MG63 (cell line): ENCODE measurements around the gene VAPA. TPM values are rescaled to one million over a fixed set of nuclear protein-coding genes. Genes with fewer than 3 reads are reported as not detected.

Source experiments
- DNase-seq: peaks from one replicate; pipeline ENCODE4 v3.0.0-alpha.2; 2020
- H3K27me3 ChIP-seq: fragments of 250-450 bp; sonication (Bioruptor Pico); 2 replicates; pipeline ENCODE4 v1.5.1; 2020; ENCODE audit warnings: mild to moderate bottlenecking, moderate library complexity
- H3K36me3 ChIP-seq: fragments of 250-450 bp; sonication (Bioruptor Pico); 2 replicates; pipeline ENCODE4 v1.5.1; 2020; ENCODE audit warnings: mild to moderate bottlenecking, moderate library complexity
- H3K4me3 ChIP-seq: fragments of 250-450 bp; sonication (Bioruptor Pico); 2 replicates; pipeline ENCODE4 v1.5.1; 2020; ENCODE audit warnings: mild to moderate bottlenecking, moderate library complexity
- H3K9me3 ChIP-seq: fragments of 250-450 bp; sonication (Bioruptor Pico); 2 replicates; pipeline ENCODE4 v1.5.1; 2020; ENCODE audit warnings: mild to moderate bottlenecking, moderate library complexity
- total RNA-seq: library from RNA; depleted of rRNA; stranded (reverse); fragments of >200 nt; shearing (Covaris generic); gene quantifications from 2 replicates; pipeline ENCODE4 v1.2.3, GENCODE V29; 2014; ENCODE audit warnings: low replicate concordance

Gene VAPA
- total RNA-seq, 1 experiment from 2014 or later: 238 TPM

DNA sequence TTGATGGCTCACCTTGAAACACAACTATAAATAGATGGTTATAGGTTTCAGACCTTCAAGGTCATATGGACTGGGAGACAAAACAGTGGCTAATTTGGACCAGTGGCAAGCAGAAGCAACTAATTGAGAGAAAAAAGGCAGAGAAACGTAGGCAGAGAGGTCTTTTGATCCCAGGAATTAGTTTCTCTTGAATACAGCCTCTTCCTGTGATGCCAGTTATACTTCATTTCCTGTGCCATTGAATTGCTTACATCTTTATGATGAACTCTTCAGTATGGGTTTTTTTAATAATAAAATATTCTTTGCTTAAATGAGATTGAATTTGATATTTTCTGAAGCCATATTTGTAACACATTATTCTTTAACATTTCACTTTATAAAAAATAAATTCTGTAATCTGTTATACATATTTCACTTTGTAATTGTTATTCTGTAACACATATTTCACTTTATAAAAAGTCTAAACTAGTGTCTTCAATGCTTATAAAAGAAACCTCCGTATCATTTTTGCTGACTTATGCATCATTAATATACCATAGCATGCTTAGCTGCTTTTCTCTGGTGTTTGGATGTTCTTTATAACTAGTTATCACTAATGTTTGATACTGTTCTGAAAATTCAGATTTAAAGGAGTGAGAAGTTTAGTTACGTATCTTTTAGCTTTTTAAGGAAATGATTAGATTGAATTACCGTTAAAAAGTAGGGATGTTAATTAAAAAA lies 8.9 kb downstream of the VAPA start:
- no peaks in the 10 kb centered on the region for H3K27me3 ChIP-seq
- H3K36me3 ChIP-seq: no peaks in the 10 kb centered on the region; the same call in 1 of the 2 replicates
- DNase-seq: no peak
- H3K9me3 ChIP-seq: no peaks in the 10 kb centered on the region
- no peak overlapping the region for H3K4me3 ChIP-seq

DNA sequence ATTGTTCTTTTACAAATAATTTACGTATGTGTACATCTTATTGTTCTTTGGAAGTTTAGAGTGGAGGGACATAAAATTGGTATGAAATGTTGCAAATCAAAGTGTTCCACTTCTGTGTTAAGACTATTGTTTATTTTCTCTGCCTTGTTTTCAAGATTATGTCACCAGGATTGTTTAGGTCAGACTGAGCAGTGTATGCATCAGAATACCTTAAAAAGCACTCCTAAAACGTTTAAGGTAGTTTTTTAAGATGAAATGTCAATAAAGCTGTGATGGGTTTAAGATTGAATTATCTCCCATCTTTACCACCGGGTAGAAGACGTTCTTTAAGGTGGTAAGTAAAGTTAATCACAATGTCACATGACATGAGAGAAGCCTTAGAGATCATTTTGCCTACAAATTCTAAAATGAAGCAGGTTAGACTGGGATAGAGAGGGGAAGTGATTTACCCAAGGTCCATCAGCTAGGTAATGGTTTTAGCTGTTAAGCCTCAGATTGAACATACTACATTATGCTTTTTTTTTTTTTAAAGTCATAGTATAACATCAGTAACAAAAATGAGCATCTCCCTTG lies 10.6 kb downstream of the VAPA start:
- DNase-seq: no peak
- no peak overlapping the region for H3K4me3 ChIP-seq
- H3K9me3 ChIP-seq: no peaks in the 10 kb centered on the region
- no peaks in the 10 kb centered on the region for H3K27me3 ChIP-seq
- no peaks in the 10 kb centered on the region for H3K36me3 ChIP-seq

DNA sequence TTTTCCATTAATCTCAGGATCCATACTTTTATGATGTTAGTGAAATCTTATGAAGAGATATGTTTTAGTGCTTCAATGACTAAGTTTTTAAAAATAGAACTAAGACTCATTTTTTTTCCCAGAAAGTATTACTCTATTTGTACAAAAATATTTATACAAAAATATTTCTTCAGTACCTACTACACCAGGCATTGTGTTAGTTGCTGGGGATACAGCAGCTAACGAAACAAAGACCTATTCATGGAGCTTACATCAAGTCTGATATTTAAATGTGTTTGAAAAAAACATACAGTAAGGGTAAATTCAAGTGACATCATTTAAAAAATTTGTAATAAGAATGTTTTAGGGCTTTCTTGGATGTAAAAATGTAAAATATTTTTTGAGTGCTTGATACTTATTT lies 11.6 kb downstream of the VAPA start:
- Histone ChIP-seq H3K9me3 (no peaks in the 10 kb centered on the region), H3K27me3 (no peaks in the 10 kb centered on the region), H3K4me3 (no peak overlapping the region), H3K36me3 (no peaks in the 10 kb centered on the region)
- no peak for DNase-seq

DNA sequence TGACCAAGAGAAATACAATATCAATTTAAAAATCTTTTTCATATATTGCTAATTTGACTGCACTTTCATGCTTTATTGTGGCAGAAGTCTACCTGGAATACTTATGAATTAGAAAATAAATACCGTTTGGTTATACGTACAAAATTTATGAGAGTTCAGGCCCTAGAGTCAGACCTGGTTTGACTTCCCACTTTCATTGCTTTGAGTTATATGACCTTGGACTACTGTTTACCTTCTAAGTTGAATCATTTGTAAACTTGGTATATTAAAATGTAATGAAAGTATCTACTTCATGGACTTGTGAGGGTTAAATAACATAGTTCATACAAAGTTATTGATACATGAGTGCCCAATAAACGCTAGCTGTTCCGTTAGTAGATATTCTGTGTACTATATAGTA lies 12.0 kb downstream of the VAPA start:
- DNase-seq: no peak
- H3K9me3 ChIP-seq: no peaks in the 10 kb centered on the region
- no peaks in the 10 kb centered on the region for H3K36me3 ChIP-seq
- H3K27me3 ChIP-seq: no peaks in the 10 kb centered on the region
- H3K4me3 ChIP-seq: no peak overlapping the region

DNA sequence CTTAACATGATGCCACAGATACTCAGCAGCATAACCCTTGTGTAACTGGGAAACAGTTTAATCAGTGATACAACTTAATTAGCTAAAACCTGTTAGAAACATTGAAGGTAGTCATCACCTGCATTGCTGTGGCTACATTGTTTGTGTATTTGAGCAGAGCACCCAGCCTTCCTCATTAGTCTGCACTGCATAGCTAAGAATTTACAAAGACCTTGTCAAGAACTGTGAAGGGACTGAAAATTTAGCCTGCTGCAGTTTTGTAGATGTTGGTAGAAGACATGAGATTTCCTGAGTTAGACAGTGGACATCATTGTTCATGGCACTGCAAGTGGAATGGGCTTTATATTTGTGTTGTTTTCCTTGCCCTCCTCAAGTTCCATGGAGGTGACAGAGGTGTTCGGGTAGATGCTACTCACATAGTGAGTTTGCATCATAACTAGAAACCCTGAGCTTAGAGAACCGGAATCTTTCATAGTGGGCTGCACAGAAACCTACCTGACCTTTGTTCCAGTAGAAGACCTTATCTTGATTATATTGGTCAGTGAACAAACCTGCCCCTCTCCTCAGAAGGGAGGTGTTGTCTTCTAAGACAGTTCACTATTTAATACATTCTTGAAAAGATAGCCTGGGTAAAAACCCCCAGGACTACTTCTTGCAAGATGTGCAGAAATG lies 12.5 kb downstream of the VAPA start:
- Histone ChIP-seq H3K9me3 (no peaks in the 10 kb centered on the region), H3K36me3 (no peaks in the 10 kb centered on the region), H3K4me3 (no peak overlapping the region), H3K27me3 (no peaks in the 10 kb centered on the region)
- DNase-seq: no peak

DNA sequence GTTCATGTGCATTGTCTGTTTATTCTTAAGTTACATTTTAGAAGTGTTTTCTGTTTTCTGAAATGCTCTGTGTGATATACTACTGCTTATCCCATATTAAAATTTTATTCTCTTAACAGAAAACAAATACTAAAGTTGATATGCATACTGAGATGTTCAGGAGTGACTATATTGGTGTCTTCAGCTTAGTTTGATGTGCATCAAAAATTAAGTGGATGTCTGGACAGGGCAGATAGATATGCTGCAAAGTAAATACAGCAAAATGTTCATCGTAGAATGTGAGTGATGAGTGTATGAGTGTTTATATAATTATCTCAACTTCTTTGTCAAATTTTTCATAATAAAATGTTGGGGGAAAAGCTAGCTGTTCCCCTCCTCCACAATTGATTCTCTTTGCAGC lies 13.2 kb downstream of the VAPA start:
- Histone ChIP-seq H3K36me3 (peaks cover 3% of the 10 kb centered on the region), H3K27me3 (no peaks in the 10 kb centered on the region), H3K9me3 (no peaks in the 10 kb centered on the region), H3K4me3 (no peak overlapping the region)
- DNase-seq: no peak

DNA sequence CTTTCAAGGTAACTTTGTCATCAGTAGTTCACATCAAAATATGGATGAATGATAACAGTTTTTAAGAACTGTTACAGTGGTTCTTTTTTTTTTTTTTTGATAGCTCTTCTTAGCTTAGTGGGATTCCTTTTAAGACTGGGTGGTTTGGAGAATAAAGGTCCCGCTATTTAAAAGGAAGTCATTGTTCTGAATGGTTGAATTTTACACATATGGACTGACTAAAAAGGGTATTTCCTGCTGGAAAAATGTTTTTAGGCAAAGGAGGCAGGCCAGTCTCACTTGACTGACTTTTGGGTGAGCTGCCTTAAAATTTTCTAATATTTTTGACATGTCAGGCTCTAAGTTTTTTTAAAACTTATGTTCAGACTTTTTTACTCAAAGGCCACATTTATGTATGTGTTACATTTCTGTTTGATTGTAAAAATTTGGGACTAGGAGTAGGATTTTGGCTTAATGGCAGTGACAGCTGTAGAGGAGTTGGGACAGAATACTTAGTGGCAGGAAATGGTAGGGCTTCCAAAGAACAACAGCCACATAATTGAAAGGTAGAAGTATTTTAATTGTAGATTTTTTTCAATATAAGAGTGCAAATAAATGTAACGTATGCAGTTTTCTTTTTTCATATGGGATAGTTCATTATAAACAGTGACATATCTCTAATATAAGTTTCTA lies 13.7 kb downstream of the VAPA start:
- H3K27me3 ChIP-seq: no peaks in the 10 kb centered on the region
- H3K36me3 ChIP-seq: peaks cover 9% of the 10 kb centered on the region
- no peaks in the 10 kb centered on the region for H3K9me3 ChIP-seq
- H3K4me3 ChIP-seq: no peak overlapping the region
- no peak for DNase-seq

DNA sequence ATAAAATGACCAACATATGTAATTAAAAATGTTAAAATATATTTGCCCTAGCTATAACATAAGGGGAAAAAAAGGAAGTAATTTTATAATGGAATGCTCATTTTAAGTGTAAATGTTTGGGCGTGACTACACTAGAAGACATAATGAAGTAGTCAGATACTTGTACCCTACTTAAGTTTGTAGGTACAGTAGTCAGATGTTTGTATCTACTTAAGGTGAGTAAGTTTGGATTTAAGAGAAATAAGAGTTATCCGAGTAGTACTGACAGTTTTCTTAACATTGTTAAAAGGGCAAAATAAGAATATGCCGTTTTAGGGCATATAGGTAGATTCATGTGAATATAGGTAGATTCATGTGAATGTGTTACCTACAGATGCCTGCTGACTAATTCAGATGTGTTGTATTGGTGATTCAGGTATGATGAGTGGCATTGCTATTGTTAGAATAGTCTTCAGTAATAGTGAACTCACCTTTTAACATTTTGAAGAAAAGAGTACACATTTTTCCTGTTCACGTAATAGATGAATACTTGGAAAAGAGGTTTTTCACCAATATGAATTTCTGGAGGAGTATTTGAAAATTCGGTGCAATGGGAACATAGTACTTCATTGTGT lies 14.9 kb downstream of the VAPA start:
- DNase-seq: no peak
- Histone ChIP-seq H3K36me3 (peaks cover 18% of the 10 kb centered on the region), H3K27me3 (no peaks in the 10 kb centered on the region), H3K4me3 (no peak overlapping the region), H3K9me3 (no peaks in the 10 kb centered on the region)

DNA sequence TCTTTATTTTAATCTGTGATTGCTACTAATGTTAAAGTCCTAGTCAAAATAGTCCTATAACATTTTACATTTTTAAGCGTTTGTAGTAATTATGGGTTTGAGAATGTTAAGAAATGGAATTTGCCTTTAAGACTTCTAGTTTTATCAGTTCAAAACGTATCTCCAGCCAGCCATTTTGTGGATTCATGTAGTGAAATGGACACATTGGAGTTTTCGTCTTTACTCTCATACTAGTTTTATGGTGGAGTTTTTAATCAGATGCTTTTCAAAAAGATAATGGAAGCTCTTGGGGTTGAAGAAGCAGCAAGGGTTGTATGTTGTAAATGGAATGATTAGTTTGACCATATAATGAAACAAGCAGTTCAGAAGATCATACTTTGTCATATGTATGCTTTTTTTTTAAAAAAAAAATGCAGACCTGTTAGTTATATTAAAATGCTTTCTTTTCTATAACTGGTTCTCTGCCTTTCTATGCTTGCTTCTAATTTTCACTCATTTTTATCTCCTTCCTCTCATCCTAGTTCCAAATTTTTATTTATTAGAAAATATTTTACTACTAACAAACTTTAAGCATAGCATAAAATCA lies 16.6 kb downstream of the VAPA start:
- DNase-seq: no peak
- no peak overlapping the region for H3K4me3 ChIP-seq

DNA sequence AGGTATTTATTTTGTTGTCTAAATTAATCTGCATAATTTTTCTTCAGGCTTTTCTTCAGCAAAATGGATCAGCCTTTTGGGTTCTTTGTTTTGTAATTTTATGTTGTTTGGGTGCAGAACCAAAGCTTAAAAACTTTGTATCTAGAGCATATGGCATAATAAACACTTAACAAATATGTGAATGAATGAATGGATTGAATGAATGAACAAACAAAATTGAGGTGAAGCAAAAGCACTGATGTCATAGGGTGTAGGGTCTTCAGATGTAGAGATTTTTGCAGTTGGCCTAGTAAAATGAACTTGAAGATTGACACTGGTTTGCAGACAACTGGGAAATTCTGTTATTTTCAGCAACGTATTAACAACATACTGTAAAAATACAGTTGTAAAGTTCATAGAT lies 17.3 kb downstream of the VAPA start:
- no peak overlapping the region for H3K4me3 ChIP-seq
- no peak for DNase-seq
- H3K36me3 ChIP-seq: peaks cover 30% of the 10 kb centered on the region
- H3K9me3 ChIP-seq: no peaks in the 10 kb centered on the region
- H3K27me3 ChIP-seq: no peaks in the 10 kb centered on the region

More for the DNA sequence above, 16.6 kb downstream of the VAPA start:
- H3K9me3 ChIP-seq: no peaks in the 10 kb centered on the region
- H3K36me3 ChIP-seq: peaks cover 26% of the 10 kb centered on the region
- H3K27me3 ChIP-seq: no peaks in the 10 kb centered on the region

DNA sequence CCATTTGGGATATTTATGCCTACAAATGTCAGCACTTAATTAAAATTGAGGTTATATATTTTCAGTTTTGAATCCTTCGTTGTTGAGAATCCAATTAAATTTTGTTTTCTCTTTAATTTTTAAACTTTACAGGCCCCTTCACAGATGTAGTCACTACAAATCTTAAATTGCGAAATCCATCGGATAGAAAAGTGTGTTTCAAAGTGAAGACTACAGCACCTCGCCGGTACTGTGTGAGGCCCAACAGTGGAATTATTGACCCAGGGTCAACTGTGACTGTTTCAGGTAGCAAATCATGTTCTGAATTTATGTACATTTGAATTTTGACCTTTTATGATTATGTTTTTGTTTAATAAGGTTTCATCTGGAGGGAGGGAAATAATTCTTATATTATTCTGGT lies 17.9 kb downstream of the VAPA start:
- no peak overlapping the region for H3K4me3 ChIP-seq
- peaks cover 35% of the 10 kb centered on the region for H3K36me3 ChIP-seq
- no peaks in the 10 kb centered on the region for H3K9me3 ChIP-seq
- no peaks in the 10 kb centered on the region for H3K27me3 ChIP-seq
- DNase-seq: no peak

DNA sequence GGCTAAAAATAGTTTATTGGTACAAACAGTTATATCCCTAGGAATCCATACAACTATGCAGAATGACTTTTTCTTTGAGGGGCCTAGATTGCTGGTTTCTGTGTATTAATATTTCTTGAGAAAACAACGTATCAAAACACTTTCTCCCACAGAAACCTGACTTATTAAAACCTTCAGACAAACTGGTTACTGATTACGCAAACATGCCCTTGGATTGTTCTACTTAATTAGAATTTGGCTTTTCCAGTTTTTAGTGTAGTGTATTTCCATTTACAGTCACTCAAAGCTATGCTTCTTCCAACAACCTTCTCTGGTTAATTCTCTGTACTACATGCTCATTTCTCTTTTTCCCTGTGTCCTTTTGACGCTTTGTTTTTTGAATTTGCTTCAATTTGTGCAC lies 20.0 kb downstream of the VAPA start:
- Histone ChIP-seq H3K36me3 (peaks cover 56% of the 10 kb centered on the region), H3K27me3 (no peaks in the 10 kb centered on the region), H3K4me3 (no peak overlapping the region), H3K9me3 (no peaks in the 10 kb centered on the region)
- DNase-seq: no peak

DNA sequence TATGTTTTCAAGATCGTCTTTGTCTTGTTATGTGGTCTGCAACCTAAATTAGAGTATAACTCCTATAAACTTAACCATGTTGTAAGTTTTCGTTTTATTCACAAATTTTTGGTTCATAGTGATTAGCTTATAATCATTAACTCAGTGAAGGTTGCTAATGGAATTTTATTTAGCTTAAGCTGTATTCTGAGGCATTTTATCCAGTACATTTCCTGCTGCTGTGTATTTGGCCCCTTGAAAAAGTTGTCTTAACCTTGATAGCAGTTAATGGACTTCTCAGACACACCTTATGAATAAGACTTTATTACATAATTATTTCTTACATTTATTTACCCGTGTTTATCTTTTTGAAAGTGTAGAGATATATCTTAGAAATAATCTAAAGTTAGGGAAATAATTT lies 20.5 kb downstream of the VAPA start:
- peaks cover 60% of the 10 kb centered on the region for H3K36me3 ChIP-seq

DNA sequence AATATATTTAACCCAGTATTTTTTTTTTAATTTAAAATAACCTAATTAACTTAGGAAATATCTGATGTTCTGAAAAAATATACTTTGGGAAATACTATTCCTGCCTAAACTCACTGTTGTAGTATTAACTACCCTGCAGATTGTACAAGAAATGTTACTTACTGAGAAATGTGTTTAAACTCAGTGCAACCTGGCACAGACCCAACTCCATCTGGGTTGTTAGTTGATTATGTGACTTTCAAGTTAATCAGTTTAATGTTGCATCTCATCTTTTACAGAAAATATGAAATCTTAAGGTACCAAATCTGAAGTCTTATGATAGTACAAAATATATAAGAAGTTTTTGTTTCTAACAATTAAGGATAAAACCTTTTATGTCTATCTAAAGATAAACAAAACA lies 27.3 kb downstream of the VAPA start:
- no peak for DNase-seq
- peaks cover 77% of the 10 kb centered on the region for H3K36me3 ChIP-seq
- H3K9me3 ChIP-seq: no peaks in the 10 kb centered on the region
- H3K4me3 ChIP-seq: no peak overlapping the region
- H3K27me3 ChIP-seq: no peaks in the 10 kb centered on the region

More for the DNA sequence above, 20.5 kb downstream of the VAPA start:
- no peaks in the 10 kb centered on the region for H3K9me3 ChIP-seq
- no peaks in the 10 kb centered on the region for H3K27me3 ChIP-seq
- no peak overlapping the region for H3K4me3 ChIP-seq
- DNase-seq: no peak

DNA sequence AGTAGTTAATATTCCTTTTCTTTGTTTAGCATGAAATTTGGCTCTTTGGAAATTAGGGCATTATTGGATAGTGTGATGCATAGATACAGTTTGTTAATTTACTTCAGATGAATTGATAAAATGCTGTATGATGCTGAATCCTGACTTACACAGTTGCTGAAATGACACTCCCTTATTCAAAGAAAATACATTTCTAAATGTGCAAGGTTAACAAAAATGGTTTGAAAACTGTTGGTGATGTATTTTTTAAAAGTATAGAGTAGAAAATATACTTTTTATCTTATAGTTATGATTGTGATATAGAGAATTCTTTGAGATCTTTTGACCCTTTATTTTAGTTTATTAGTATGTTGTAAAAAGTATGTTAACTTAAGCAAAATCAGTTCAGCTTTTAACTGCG lies 27.8 kb downstream of the VAPA start:
- Histone ChIP-seq H3K4me3 (no peak overlapping the region), H3K27me3 (no peaks in the 10 kb centered on the region), H3K9me3 (no peaks in the 10 kb centered on the region), H3K36me3 (peaks cover 75% of the 10 kb centered on the region)
- DNase-seq: no peak

DNA sequence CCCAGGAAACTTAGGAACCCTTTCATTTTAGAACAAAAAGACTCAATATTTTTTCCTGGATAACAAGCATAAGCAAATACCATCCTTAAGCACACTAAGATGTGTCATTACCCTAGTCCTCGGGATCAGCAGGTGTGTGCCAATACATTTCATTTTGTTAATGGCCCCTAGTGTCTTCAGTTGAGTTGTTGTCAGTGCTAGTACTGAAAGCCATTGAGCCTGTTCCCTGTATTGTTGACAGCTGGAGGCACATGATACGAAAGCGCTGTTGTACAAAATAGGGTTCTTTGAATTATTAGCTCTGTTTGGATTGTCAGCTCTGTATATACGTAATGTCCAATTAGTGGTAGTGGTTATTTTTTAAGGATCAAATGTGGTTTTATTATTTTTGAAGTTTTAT lies 29.5 kb downstream of the VAPA start:
- DNase-seq: no peak
- Histone ChIP-seq H3K9me3 (no peaks in the 10 kb centered on the region), H3K27me3 (no peaks in the 10 kb centered on the region), H3K4me3 (no peak overlapping the region), H3K36me3 (peaks cover 73% of the 10 kb centered on the region)

DNA sequence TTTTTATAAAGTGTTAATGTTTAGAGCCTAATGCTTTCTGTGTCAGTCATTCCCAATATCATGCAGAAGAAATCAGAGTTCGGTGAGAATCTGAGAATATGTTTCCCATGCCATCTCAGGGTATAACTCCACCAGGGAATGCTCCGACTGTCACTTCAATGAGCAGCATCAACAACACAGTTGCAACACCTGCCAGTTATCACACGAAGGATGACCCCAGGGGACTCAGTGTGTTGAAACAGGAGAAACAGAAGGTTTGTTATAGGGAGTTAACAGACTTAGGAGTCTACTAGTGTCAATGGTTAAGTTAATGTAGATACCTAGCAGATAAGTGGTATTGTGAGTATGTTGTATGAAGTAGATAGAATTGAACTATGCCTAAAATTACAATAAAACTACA lies 31.0 kb downstream of the VAPA start:
- no peak overlapping the region for H3K4me3 ChIP-seq
- no peaks in the 10 kb centered on the region for H3K9me3 ChIP-seq
- no peak for DNase-seq
- H3K36me3 ChIP-seq: peaks cover 67% of the 10 kb centered on the region
- H3K27me3 ChIP-seq: no peaks in the 10 kb centered on the region
